Mesodermal cell (in vitro differentiated cells): ENCODE measurements around the gene MAN1C1.

ENCODE experiments used
- H3K27ac ChIP-seq: 2 replicates; pipeline ENCODE4 v1.7.0; 2013; ENCODE audit warnings: mild to moderate bottlenecking, low read depth, low read length, moderate library complexity; ENCODE audit not compliant: severe bottlenecking
- H3K36me3 ChIP-seq: 2 replicates; pipeline ENCODE4 v1.7.1; 2013; ENCODE audit warnings: mild to moderate bottlenecking, low read length, moderate library complexity; ENCODE audit not compliant: control insufficient read depth, insufficient read depth
- H3K4me1 ChIP-seq: one replicate; pipeline ENCODE4 v1.7.1; 2013; ENCODE audit warnings: mild to moderate bottlenecking, low read length; ENCODE audit not compliant: insufficient read depth, control insufficient read depth, poor library complexity, severe bottlenecking
- H3K4me3 ChIP-seq: 2 replicates; pipeline ENCODE4 v1.7.0; 2013; ENCODE audit warnings: low read length, control low read depth, mild to moderate bottlenecking; ENCODE audit not compliant: insufficient read depth, poor library complexity, severe bottlenecking; ENCODE audit errors: extremely low read depth
- H3K9me3 ChIP-seq: 2 replicates; pipeline ENCODE4 v1.7.1; 2013; ENCODE audit warnings: mild to moderate bottlenecking, low read length, moderate library complexity; ENCODE audit not compliant: control insufficient read depth
- WGBS, 2 experiments: methylation state at CpG; one replicate each; pipeline ENCODE4 v1.1.5; 2013; ENCODE audit warnings: missing lambda C conversion rate in 2 of 2; ENCODE audit not compliant: insufficient coverage in 2 of 2; 5-methylcytosine and 5-hydroxymethylcytosine counted together

Gene MAN1C1

GRCh38 chr1:25757846-25758185 is 141.2 kb downstream of the MAN1C1 start:
- no peak overlapping the region for H3K4me3 ChIP-seq
- no peaks in the 10 kb centered on the region for H3K9me3 ChIP-seq
- peaks cover 7% of the 10 kb centered on the region for H3K4me1 ChIP-seq
- WGBS, 2 experiments, result 47 to 64% methylated on average over 3 to 5 of the region's 5 CpGs
- no peaks in the 10 kb centered on the region for H3K36me3 ChIP-seq
- no peak overlapping the region for H3K27ac ChIP-seq

GRCh38 chr1:25758466-25759070 is 142.0 kb downstream of the MAN1C1 start:
- no peaks in the 10 kb centered on the region for H3K36me3 ChIP-seq
- 85 to 88% methylated on average over 11 to 13 of the region's 15 CpGs for WGBS, 2 experiments
- H3K4me1 ChIP-seq, result peaks cover 7% of the 10 kb centered on the region

GRCh38 chr1:25760122-25760719 is 143.6 kb downstream of the MAN1C1 start:
- Histone ChIP-seq H3K4me3 (no peak overlapping the region), H3K27ac (no peak overlapping the region), H3K4me1 (peaks cover 9% of the 10 kb centered on the region), H3K9me3 (no peaks in the 10 kb centered on the region), H3K36me3 (no peaks in the 10 kb centered on the region)
- 86 to 87% methylated on average over 8 to 11 of the region's 11 CpGs for WGBS, 2 experiments

More at GRCh38 chr1:25758466-25759070, 142.0 kb downstream of the MAN1C1 start:
- H3K9me3 ChIP-seq, result no peaks in the 10 kb centered on the region
- H3K27ac ChIP-seq, result no peak overlapping the region
- no peak overlapping the region for H3K4me3 ChIP-seq

GRCh38 chr1:25760871-25761270 is 144.3 kb downstream of the MAN1C1 start:
- no peaks in the 10 kb centered on the region for H3K9me3 ChIP-seq
- no peak overlapping the region for H3K27ac ChIP-seq
- no peak overlapping the region for H3K4me3 ChIP-seq
- H3K4me1 ChIP-seq, result peaks cover 12% of the 10 kb centered on the region
- H3K36me3 ChIP-seq, result no peaks in the 10 kb centered on the region
- 86% methylated on average over 2 of the region's 5 CpGs; no CpG with 5 or more reads in 1 of the 2 experiments for WGBS, 2 experiments

- 91 to 97% methylated on average over 9 to 10 of the region's 10 CpGs for WGBS, 2 experiments
- no peaks in the 10 kb centered on the region for H3K9me3 ChIP-seq
- no peak overlapping the region for H3K4me3 ChIP-seq
- no peaks in the 10 kb centered on the region for H3K36me3 ChIP-seq
- no peak overlapping the region for H3K27ac ChIP-seq
- peaks cover 6% of the 10 kb centered on the region for H3K4me1 ChIP-seq
Observed at GRCh38 chr1:25763493-25763892, 146.9 kb downstream of the MAN1C1 start.

GRCh38 chr1:25765136-25765922 is 148.7 kb downstream of the MAN1C1 start:
- Histone ChIP-seq H3K9me3 (no peaks in the 10 kb centered on the region), H3K4me1 (peaks cover 6% of the 10 kb centered on the region), H3K4me3 (no peak overlapping the region), H3K36me3 (no peaks in the 10 kb centered on the region), H3K27ac (no peak overlapping the region)
- WGBS, 2 experiments, result 87 to 88% methylated on average over 4 to 7 of the region's 8 CpGs

GRCh38 chr1:25765923-25766589 is 149.5 kb downstream of the MAN1C1 start:
- 86 to 89% methylated on average over 8 to 11 of the region's 13 CpGs for WGBS, 2 experiments
- H3K36me3 ChIP-seq, result no peaks in the 10 kb centered on the region
- H3K4me1 ChIP-seq, result peaks cover 6% of the 10 kb centered on the region
- H3K4me3 ChIP-seq, result no peak overlapping the region
- no peak overlapping the region for H3K27ac ChIP-seq
- H3K9me3 ChIP-seq, result no peaks in the 10 kb centered on the region

- Histone ChIP-seq H3K9me3 (no peaks in the 10 kb centered on the region), H3K27ac (no peak overlapping the region), H3K4me3 (no peak overlapping the region), H3K4me1 (peaks cover 6% of the 10 kb centered on the region), H3K36me3 (no peaks in the 10 kb centered on the region)
- 88 to 89% methylated on average over 12 to 13 of the region's 13 CpGs for WGBS, 2 experiments
Observed at GRCh38 chr1:25766721-25767436, 150.3 kb downstream of the MAN1C1 start.

GRCh38 chr1:25767437-25767770 is 150.8 kb downstream of the MAN1C1 start:
- no peak overlapping the region for H3K4me3 ChIP-seq
- H3K4me1 ChIP-seq, result peaks cover 6% of the 10 kb centered on the region
- no peaks in the 10 kb centered on the region for H3K36me3 ChIP-seq
- H3K27ac ChIP-seq, result no peak overlapping the region
- H3K9me3 ChIP-seq, result no peaks in the 10 kb centered on the region

GRCh38 chr1:25768999-25769398 is 152.4 kb downstream of the MAN1C1 start:
- no peaks in the 10 kb centered on the region for H3K36me3 ChIP-seq
- no peak overlapping the region for H3K27ac ChIP-seq
- peaks cover 15% of the 10 kb centered on the region for H3K4me1 ChIP-seq
- no peaks in the 10 kb centered on the region for H3K9me3 ChIP-seq
- no peak overlapping the region for H3K4me3 ChIP-seq
- 88 to 100% methylated on average over 1 to 2 of the region's 2 CpGs for WGBS, 2 experiments
